CD4-positive, alpha-beta T cell treated with Interleukin-4 for 4 hours (primary cell): ENCODE measurements around the gene PIK3CG.
A peak's percentile ranks its signal among the peaks of the same experiment; 100 is the strongest.
"Not testable (repeated sequence)": the region's sequence is repeated elsewhere in the genome, so short reads cannot be mapped to it uniquely, and the experiment has no call there.

Source experiments
- DNase-seq: peaks from one replicate; pipeline ENCODE4 v3.0.0-alpha.2; 2020

Gene PIK3CG

DNA sequence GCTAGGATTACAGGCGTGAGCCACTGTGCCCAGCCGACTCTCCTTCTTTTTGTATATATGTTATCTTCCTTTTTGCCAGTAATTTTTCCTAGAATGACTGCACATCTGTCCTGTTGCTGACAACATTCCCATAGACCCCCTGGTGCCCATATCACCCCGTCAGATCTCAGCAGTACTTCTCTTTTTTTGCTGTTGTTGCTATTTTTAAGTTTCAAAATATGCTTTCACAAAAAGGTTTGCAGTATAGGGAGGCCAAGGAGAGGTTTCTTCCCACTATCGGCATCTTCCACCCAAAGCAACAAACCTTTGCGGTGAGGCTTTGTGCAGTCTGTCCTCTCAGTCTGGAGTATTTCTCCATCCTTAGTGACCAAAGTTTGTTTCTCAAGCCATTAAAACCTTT, 23.1 kb downstream of the PIK3CG start:
- no peak for DNase-seq

DNA sequence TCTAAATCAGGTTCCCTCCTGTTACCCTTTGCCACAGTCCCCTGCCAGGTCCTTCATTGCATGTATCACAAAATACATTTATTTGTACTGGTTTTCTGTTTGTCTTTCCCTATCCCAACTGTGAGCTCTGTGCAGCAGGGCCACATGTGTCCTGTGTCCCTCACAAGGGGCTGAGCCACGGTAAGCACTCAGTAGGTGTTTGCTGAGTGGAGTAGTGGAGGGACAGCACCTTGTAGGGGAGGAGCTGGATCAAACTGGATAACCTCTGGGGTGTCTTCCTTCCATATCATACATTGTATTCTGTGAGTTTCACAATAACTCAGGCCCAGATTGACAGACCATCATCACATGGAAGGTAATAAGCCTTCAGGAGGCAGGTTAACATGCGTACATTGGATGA, 25.9 kb downstream of the PIK3CG start:
- no peak for DNase-seq

DNA sequence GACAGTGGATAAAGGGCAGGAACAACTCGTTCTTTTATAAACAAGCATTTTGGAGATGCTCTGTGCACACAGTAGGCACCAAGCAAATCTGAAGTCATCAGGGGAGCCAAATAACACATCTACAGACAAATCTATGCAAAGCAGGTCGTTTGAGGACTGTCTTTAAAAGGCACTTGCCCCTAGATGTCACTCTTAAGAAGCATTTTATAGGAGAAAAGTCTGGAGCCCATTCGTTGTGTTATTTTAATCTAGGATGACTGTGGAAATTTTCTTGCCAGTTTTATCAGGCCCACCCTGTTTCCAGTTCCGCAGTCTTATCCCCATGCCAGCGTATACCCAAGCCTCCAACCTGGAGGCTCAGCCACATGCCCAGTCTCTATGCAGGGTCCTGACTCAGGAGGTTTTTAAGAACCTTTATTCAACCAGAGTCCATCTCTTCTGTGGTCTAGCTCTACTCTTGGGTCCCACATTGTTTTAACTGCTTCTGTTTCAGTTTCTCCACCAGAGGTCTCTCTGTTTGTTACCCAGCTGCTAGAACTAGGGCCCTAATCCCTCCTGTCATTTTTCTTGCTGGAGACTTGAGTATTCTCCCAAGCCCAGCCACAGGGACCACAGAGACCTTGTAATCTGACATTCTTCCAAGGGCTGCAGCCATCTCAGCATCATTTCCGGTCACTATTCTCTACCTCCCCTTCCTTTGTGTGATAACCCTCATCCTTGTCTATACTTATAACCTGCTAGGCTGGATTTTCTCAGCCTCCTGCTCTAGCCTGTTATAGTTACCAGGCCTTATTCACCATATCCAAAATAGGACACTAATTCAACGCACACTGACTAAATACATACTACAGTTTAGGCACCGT, 26.7 kb downstream of the PIK3CG start:
- no peak for DNase-seq

DNA sequence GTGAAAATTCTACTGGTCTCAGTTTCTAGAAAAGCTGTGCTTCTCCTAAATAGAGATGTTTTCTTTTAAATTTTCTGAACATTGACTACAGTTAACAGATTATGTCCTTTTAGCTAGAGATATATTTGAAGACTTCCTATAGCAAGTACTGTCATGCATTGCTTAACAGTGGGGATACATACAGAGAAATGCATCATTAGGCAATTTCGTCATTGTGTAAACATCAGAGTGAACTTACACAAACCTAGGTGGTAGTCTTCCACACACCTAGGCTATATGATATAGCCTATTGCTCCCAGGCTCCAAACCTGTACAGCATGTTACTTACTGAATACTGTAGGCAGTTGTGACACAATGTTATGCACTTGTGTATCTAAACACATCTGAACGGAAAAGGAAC, 28.5 kb downstream of the PIK3CG start:
- DNase-seq: no peak

DNA sequence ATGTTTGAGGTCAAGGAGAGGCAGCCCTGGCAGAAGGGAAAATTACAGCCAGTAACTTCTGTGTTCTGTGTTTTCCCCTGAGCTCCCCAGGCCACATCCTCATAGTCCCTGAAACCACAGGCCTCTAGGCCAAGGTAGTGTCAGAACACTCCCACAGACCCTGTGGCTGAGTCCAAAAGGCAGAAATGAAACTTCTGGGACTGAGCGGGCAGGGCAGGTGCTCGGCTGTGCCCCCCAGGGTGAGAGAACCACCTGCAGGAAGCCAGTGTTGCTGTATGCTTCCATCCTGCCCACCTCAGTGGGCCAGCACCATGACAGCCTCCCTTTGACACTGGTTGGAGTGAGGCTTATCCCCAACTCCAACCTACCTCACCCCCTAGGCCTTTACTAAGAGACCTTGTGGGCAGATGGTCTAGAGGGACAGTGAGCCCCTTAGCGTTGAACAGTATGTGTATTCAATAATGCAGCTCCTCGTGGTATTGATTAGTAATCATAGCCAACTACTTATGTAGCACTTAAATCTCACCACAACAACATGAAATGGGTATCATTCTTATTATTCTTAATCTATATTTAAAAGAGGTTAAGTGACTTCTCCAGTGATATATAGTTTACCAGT, 30.3 kb downstream of the PIK3CG start:
- peak; percentile 2 for DNase-seq

DNA sequence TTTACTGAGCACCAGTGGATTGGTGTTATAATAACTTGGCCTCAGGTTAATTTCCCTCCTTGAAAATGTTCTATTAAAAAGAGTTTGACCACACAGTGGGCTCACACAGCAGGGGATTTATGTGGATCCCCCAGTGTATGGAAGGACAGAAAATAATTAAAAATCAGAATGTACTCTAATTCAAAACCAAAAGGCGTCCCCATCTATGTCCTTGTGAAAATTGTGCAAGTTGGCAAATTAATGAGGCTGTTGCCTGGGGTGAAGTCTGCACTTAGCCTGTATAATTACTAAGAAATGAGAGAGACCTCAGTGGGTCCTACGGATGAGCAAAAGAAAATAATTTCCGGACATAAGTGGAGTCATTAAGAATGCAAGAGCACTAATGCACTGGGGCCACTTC, 31.1 kb downstream of the PIK3CG start:
- no peak for DNase-seq

DNA sequence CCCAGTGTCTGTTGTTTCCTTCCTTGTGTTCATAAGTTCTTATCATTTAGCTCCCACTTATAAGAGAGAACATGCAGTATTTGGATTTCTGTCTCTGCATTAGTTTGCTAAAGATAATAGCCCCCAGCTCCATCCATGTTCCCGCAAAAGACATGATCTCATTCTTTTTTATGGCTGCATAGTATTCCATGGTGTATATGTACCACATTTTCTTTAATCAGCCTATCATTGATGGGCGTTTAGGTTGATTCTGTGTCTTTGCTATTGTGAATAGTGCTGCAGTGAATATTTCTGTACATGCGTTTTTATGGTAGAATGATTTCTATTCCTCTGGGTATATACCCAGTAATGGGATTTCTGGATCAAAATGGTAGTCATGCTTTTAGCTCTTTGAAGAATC, 32.5 kb downstream of the PIK3CG start:
- DNase-seq: not testable (repeated sequence)

DNA sequence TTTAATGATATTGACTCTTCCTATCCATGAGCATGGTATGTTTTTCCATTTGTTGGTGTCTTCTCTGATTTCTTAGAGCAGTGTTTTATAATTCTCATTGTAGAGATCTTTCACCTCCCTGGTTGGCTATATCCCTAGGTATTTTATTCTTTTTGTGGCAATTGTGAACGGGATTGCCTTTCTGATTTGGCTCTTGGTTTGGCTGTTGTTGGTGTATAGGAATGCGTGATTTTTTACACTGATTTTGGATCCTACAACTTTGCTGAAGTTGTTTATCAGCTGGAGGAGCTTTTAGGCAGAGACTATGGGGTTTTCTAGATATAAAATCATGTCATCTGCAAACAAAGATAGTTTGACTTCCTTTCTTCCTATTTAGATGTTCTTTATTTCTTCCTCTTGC, 33.9 kb downstream of the PIK3CG start:
- DNase-seq: not testable (repeated sequence)

DNA sequence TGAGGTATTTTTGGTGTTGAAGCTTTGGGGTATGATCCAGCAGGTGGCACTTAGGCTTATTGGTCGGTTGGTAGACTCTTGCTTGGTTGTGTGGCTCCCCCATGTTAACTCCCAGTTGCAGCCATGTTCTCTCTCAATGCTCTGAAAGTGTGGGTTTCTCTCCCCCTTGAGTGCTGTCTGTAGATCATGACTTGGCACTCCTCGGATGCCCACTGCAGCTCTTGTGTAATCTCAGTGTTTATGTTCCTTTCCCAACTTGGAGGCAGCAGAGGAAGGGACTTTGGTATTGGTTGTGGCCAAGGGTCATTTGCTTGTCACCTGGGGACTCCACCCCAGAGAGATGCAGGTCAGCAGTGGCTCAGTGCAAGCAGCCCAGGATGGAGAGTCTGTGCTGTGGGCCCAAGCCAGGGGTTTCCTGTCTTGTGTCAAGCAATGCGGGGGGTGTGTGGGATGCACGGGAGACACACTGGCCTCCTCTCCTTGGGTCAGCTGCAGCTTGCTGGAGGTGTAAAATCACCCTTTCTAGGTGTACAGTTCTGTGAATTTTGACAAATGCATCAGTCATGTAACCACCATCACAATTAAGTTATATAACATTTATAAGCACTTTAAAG, 36.9 kb downstream of the PIK3CG start:
- DNase-seq: no peak

DNA sequence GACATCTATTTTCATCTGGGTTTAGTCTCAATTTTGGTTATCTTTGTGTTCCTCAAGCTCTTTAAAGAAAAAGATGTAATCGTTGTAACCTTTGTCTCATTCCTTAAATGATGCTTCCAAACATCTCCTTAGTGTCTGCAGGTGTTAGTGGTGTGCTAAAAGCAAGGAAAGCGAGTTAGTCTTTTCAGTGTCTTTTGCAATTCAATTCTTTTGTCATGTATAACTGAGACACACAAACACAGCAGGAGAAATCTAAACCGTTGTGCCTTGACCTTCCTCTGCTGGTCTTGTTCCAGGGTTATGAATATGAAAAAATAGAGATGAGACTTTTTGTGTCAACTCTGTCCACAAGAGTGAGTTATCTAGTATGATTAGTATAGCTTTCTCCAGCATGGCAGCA, 40.7 kb downstream of the PIK3CG start:
- no peak for DNase-seq

DNA sequence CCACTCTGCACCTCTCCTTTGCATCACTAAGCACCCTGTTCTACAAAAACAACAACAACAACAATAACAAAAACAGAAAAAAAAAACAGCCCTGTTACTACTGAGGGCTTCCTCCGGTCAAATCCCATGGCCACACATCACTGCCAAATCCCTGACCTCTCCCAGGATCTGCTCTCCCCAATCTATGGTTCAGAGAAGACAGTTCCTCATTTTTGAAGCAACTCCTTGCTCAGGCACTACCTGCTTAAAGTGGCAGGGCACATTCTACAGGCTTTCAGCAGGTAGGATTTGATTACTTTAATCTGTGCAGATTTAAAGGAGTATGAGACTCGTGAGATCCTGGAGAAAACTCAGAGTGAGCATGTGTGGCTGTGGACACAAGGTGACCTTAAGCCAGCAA, 46.9 kb downstream of the PIK3CG start:
- no peak for DNase-seq

DNA sequence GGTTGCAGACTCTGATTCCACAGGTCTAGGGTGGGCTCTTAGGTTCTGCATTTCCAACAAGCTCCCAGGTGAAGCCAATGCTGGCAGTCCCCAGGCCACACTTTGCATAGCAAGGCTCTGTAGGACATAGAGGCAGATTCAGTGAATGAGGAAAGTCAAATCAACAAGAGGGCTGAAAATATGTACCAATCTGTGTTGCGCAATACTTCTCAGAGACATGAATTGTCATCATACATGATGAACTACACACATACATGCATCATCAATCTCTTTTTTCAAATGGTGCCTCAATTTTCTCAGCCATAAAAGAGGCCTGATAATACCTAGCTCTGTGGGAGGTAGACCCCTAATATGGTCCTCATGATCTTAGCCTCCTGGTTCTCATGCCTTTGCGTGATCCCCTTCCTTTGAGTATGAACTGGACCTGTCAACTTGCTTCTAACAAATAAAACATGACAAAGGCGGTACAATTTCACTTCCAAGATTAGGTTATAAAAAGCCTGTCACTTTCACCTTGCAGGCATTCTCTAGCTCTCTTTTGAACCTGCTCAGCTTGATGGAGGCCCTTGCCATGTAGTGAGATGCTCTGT, 49.0 kb downstream of the PIK3CG start:
- no peak for DNase-seq

DNA sequence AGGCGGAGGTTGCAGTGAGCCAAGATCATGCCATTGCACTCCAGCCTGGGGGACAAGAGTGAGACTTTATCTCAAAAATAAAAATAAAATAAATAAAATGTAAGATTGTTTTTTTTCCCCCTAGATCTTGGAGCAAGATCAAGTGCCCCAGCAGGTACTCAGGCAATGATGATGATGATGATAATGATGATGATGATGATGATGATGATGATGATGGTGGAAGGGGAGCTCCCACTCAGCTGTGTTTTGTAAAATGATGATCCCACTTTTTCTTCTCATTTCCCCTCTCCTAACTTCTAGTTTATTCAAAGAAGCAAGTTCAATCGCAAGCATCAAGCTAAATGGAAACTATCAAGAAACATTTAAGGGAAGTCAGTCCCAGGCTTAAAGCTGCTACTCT, 50.3 kb downstream of the PIK3CG start:
- DNase-seq: no peak

DNA sequence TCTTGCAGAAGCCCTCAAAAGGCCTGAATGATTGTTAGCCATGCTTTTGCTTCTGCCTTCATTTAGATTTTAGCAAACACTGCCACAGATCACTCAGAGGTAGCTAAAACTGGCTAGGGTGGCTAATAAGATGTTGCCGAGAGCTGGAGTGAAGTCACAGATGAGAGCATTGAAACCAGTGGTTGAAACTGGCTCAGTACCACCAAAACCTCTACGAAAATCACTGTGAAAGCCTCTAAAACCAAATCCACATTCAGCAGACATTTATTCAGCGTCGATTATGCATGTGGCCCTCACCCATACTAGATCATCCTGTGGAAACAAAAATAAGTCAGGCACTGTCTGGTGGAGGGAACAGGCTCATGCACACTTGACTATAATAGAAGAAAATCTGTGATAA, 50.8 kb downstream of the PIK3CG start:
- DNase-seq: no peak

DNA sequence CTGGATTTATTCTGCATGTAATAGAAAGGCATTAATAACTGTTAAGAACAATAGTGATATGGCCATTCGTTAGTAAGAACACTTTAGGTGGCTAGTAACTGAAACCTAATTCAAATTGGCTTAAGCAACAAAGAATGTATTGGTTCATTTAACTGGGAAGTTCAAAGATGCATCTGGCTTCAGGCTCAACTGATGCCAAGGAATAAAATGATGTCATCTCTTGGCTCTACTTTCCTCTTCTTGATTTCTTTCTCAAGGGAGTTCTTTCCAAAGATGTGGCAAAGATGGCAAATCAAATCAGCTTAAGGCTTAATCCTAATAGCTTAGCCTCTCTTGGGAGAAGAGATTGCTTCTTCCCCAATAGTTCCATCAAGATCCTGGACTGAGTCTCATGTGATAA, 51.6 kb downstream of the PIK3CG start:
- no peak for DNase-seq

DNA sequence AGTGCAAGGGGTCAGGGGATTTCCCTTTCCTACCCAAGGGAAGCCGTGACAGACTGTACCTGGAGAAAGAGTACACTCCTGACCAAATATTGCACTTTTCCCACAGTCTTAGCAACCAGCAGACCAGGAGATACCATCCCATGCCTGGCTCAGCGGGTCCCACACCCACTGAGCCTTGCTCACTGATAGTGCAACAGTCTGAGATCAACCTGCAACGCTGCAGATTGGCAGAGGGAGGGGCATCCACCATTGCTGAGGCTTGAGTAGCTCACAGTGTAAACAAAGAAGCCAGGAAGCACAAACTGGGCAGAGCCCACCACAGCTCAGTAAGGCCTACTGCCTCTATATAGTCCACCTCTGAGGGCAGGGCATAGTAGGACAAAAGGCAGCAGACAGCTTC, 53.9 kb downstream of the PIK3CG start:
- no peak for DNase-seq

DNA sequence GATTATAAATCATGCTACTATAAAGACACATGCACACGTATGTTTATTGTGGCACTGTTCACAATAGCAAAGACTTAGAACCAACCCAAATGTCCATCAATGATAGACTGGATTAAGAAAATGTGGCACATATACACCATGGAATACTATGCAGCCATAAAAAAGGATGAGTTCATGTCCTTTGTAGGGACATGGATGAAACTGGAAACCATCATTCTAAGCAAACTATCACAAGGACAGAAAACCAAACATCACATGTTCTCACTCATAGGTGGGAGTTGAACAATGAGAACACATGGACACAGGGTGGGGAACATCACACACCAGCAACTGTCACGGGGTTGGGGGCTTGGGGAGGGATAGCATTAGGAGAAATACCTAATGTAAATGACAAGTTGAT, 59.4 kb downstream of the PIK3CG start:
- DNase-seq: not testable (repeated sequence)

DNA sequence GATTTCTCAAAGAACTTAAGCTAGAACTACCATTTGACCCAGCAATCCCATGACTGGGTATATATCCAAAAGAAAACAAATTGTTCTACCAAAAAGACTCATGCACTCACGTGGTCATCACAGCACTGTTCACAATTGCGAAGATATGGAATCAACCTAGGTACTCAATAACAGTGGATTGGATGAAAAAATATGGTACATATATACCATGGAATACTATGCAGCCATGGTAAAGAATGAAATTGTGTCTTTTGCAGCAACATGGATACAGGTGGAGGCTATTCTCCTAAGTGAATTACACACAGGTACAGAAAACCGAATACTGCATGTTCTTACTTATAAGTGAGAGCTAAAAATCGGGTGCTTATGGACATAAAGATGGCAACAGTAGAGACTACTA, 61.8 kb downstream of the PIK3CG start:
- DNase-seq: no peak

DNA sequence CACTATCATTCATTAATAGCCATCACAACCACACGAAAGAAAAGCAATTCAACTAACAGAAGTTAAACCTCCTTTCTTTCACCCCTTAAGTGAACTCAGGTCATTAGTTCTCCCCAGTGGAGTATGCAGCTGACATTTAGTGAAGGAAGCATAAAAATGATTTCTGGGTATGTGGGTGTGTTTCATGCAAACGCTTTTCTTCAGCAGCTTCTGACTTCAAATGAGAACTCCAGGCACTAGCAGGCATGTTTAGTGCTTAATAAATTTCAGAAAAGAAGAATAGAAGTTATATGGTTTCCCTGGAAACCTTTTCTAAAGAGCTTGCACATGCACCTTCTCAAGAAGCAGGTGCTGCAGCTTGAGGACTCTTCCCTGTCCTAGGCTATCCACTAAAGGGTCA, 62.5 kb downstream of the PIK3CG start:
- no peak for DNase-seq

DNA sequence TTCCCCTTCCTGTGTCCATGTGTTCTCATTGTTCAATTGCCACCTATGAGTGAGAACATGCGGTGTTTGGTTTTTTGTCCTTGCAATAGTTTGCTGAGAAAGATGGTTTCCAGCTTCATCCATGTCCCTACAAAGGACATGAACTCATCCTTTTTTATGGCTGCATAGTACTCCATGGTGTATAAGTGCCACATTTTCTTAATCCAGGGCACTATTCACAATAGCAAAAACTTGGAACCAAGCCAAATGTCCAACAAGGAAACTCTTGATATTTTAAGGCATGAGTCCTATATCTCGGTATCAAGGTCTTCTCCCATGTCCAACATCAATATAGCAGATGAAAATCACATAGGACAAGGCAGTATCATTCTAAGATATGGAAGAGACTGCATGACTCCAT, 64.5 kb downstream of the PIK3CG start:
- not testable (repeated sequence) for DNase-seq

DNA sequence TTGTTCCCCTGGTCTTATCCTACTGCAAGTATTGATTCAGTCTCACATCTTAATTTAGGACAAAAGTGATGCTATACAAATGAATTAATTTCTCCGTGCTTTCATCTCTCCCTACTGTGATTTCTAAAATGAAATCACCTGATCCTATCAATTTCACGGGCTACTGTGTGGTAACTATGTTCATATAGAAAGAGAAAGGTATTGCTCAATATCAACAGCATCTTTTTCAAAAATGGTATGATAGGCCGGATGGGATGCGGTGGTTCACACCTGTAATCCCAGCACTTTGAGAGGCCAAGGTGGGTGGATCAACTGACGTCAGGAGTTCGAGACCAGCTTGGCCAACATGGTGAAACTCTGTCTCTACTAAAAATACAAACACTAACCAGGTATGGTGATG, 71.2 kb downstream of the PIK3CG start:
- no peak for DNase-seq

DNA sequence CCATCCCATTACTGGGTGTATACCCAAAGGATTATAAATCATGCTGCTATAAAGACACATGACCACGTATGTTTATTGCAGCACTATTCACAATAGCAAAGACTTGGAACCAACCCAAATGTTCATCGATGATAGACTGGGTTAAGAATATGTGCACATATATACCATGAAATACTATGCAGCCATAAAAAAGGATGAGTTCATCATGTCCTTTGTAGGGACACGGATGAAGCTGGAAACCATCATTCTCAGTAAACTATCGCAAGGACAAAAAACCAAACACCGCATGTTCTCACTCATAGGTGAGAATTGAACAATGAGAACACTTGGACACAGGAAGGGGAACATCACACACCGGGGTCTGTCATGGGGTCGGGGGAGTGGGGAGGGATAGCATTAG, 73.0 kb downstream of the PIK3CG start:
- DNase-seq: not testable (repeated sequence)

DNA sequence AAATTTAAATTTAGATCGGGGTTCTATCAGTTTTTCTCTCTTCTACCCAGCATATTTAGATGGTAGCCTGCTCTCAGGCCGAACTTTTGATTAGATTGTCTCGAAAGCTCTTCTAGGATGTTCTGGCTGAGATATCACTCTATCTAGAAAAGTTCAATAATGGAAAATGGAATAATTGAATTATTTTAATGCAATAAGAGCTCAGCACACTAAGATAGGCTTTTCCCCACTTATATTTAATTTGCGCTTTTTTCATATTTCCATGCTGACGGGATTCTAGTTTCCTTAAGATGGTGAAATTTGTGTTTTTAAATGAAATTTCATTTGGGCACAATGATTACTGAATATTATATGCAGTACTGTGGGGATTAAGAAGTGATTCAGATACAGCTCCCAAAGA, 73.7 kb downstream of the PIK3CG start:
- DNase-seq: no peak
